Cardiac ventricle fibroblast (primary cell): Measurements from ENCODE around the gene NOC3L. TPM values are rescaled to one million over a fixed set of nuclear protein-coding genes. Genes with fewer than 3 reads are reported as not detected.

Source experiments
- total RNA-seq: library from RNA; depleted of rRNA; stranded (reverse); fragments of >200 nt; gene quantifications from 2 replicates; pipeline ENCODE4 v1.2.3, GENCODE V29; 2015

The NOC3L gene, protein sequence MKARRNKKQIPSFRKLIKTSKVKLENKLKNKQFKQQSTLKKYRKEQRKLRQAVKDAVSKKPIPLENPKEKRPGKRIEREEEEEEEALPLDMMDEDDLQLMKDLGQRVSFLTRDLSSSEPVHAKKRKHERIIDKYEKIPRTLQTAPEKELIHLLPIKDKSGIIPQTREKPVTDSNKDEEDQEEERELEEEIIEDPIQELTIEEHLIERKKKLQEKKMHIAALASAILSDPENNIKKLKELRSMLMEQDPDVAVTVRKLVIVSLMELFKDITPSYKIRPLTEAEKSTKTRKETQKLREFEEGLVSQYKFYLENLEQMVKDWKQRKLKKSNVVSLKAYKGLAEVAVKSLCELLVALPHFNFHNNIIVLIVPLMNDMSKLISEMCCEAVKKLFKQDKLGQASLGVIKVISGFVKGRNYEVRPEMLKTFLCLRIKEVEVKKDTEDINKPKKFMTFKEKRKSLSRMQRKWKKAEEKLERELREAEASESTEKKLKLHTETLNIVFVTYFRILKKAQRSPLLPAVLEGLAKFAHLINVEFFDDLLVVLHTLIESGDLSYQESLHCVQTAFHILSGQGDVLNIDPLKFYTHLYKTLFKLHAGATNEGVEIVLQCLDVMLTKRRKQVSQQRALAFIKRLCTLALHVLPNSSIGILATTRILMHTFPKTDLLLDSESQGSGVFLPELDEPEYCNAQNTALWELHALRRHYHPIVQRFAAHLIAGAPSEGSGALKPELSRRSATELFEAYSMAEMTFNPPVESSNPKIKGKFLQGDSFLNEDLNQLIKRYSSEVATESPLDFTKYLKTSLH
- 6.1 and 7.7 TPM in 2 replicates for total RNA-seq

DNA sequence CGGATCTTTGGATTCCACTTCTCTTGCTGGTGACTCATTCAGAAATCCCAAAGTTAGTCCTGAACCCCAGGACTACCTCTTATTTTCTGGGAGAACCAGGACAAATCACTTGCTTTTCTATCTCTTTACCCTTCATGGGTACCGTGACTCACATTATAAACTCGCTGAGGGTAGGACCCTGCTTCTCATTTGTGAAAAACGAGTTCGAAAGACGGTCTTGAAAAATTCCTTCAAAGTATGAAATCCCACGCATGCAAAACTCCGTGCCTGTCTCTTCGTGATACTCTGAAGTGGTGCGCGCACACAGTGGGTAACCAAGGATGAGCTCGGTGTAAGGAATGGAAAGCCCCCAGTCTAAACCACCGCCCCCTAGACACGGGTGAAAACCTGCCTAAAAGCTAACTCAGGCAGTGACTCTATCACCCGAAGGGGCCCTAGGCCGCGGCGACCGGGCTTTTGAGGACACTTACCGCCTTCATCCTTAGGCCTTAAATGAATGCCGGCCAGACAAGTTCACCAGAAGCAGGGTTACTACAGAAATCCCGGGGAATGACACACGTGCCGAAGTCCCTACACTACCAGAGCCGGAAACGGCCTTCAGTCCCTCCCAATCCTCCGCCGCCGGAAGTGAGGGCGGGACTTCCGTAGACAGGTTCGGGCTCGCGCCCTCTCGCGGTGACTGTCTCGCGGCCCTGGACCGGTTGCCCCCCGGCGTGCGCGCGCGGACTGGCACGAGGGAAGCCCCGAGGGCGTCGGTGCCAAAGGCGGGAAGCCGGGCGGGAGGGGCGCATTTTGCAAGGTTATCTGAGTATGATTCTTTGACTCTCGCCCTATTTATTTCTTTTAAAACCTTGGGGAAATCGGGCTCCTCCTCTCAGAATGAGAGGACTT lies at the start of gene NOC3L:
Gene NOC3L, minus strand, starts transcription at position 580 of the 891 bp plus-strand sequence. Its CDS starts 101 bp downstream, at position 479.

DNA sequence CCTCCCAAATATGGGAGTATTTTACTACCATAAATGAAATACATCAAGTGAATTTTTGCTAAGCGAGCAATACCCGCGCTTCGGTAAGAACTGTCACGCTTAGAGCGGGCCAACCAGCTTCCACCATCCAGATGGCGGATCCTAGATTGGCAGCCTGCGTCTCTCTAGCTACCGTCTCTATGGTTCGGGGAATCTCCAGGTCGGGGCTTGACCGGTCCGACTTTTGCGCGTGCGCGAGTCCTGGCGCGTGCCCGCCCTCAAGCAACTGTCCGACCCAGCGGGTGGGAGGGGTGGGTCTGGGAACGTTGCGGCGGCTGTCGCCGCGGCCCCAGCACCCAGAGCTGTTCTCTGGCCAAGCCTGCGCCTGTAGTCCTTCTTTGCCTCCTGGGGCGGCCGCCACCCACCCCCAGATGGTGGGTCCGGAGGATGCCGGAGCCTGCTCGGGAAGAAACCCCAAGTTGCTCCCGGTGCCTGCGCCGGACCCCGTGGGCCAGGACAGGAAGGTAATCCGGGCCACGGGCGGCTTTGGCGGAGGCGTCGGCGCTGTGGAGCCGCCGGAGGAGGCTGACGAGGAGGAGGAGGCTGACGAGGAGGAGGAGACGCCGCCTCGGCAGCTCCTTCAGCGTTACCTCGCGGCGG lies 39.6 kb upstream of the NOC3L start, which contains the start of gene TBC1D12:
Gene TBC1D12, plus strand, starts transcription at position 338 of the 639 bp plus-strand sequence. Its CDS starts 73 bp downstream, at position 411.

Other genes with a start within 250 kb of the NOC3L start
- gene TBC1D12, start 39.6 kb upstream of the NOC3L start, total RNA-seq, result 7.6 and 8.9 TPM in 2 replicates
- 4.4 and 7.7 TPM in 2 replicates for gene HELLS, start 182.8 kb upstream of the NOC3L start, total RNA-seq